ENCODE data around the gene DENND1A. TPM values are rescaled to one million over a fixed set of nuclear protein-coding genes. Genes with fewer than 3 reads are reported as not detected.

The DENND1A gene
- total RNA-seq, 1 donor from 2014 or later, result 37.3 TPM

- no peak for TF ChIP-seq CTCF (IDR thresholded peaks at IDR 0.05)
- DNase-seq (ENCODE audit: low spot score in 2 of 2), result no peak
These were observed 97.8 kb downstream of the DENND1A start for GRCh38 chr9:123832176-123832575.

GRCh38 chr9:123828449-123828848, 101.5 kb downstream of the DENND1A start:
- intact Hi-C loops (cut with DNase I), result no loop called here
- H3K4me1 ChIP-seq, result no peaks in the 10 kb centered on the region
- no peak for DNase-seq (ENCODE audit: low spot score in 2 of 2)
- no peaks in the 10 kb centered on the region for H3K36me3 ChIP-seq
- no peak overlapping the region for H3K27ac ChIP-seq
- H3K4me3 ChIP-seq, result no peak overlapping the region
- H3K27me3 ChIP-seq, result no peaks in the 10 kb centered on the region
- no peak for TF ChIP-seq CTCF (IDR thresholded peaks at IDR 0.05)
- peaks cover 6 to 45% of the 10 kb centered on the region in 2 donors for H3K9me3 ChIP-seq

More at GRCh38 chr9:123832176-123832575, 97.8 kb downstream of the DENND1A start:
- Histone ChIP-seq H3K27me3 (no peaks in the 10 kb centered on the region), H3K4me1 (no peaks in the 10 kb centered on the region), H3K9me3 (peaks cover 6 to 38% of the 10 kb centered on the region in 2 donors), H3K36me3 (no peaks in the 10 kb centered on the region), H3K27ac (no peak overlapping the region), H3K4me3 (no peak overlapping the region)
- intact Hi-C loops (cut with DNase I), result no loop called here

GRCh38 chr9:123825342-123826060, 104.4 kb downstream of the DENND1A start:
- no peak for DNase-seq (ENCODE audit: low spot score in 2 of 2)
- intact Hi-C loops (cut with DNase I), result no loop called here

GRCh38 chr9:123823194-123823947, 106.6 kb downstream of the DENND1A start:
- Histone ChIP-seq H3K9me3 (peaks cover 0 to 19% of the 10 kb centered on the region in 2 donors), H3K4me1 (no peaks in the 10 kb centered on the region), H3K36me3 (no peaks in the 10 kb centered on the region), H3K27ac (no peak overlapping the region), H3K27me3 (no peaks in the 10 kb centered on the region), H3K4me3 (no peak overlapping the region)
- DNase-seq (ENCODE audit: low spot score in 2 of 2), result no peak
- intact Hi-C loops (cut with DNase I), result no loop called here
- no peak for TF ChIP-seq CTCF (IDR thresholded peaks at IDR 0.05)

More at GRCh38 chr9:123825342-123826060, 104.4 kb downstream of the DENND1A start:
- H3K27ac ChIP-seq, result no peak overlapping the region
- TF ChIP-seq CTCF (IDR thresholded peaks at IDR 0.05), result no peak
- peaks cover 6 to 38% of the 10 kb centered on the region in 2 donors for H3K9me3 ChIP-seq
- H3K4me3 ChIP-seq, result no peak overlapping the region
- H3K36me3 ChIP-seq, result no peaks in the 10 kb centered on the region
- no peaks in the 10 kb centered on the region for H3K27me3 ChIP-seq
- no peaks in the 10 kb centered on the region for H3K4me1 ChIP-seq

- TF ChIP-seq CTCF (IDR thresholded peaks at IDR 0.05), result no peak
- peaks cover 0 to 1% of the 10 kb centered on the region in 2 donors for H3K9me3 ChIP-seq
- H3K36me3 ChIP-seq, result no peaks in the 10 kb centered on the region
- H3K4me3 ChIP-seq, result no peak overlapping the region
- no peak overlapping the region for H3K27ac ChIP-seq
- intact Hi-C loops (cut with DNase I), result no loop called here
- no peaks in the 10 kb centered on the region for H3K4me1 ChIP-seq
- DNase-seq (ENCODE audit: low spot score in 2 of 2), result no peak
- H3K27me3 ChIP-seq, result no peaks in the 10 kb centered on the region
These were observed 108.3 kb downstream of the DENND1A start for GRCh38 chr9:123821619-123822018.

Measured in ascending aorta (tissue), 2 donors.